Mesendoderm (in vitro differentiated cells): Measurements from ENCODE around the gene TPPP.

ENCODE experiments used
- DNase-seq: peaks from one replicate; pipeline ENCODE4 v3.0.0; 2013
- H2AK5ac ChIP-seq: 2 replicates; pipeline ENCODE4 v1.6.1; 2013; ENCODE audit warnings: low read length, inconsistent platforms
- H2BK120ac ChIP-seq: 2 replicates; pipeline ENCODE4 v1.6.1; 2013; ENCODE audit warnings: low read depth, mild to moderate bottlenecking, low read length, moderate library complexity, mixed read lengths
- H2BK15ac ChIP-seq: replicated peaks from 2 replicates; pipeline ENCODE4 v1.6.1; 2013; ENCODE audit warnings: low read depth, mild to moderate bottlenecking, moderate library complexity
- H2BK5ac ChIP-seq: 2 replicates; pipeline ENCODE4 v1.6.1; 2013; ENCODE audit warnings: low read length, inconsistent platforms
- H3K18ac ChIP-seq: 2 replicates; pipeline ENCODE4 v1.6.1; 2013; ENCODE audit warnings: mild to moderate bottlenecking, low read length, mixed read lengths
- H3K23ac ChIP-seq: one replicate; pipeline ENCODE4 v1.6.1; 2013; ENCODE audit warnings: low read length
- H3K27ac ChIP-seq: 2 replicates; pipeline ENCODE4 v1.5.1; 2013; ENCODE audit warnings: low read depth, mild to moderate bottlenecking, inconsistent platforms, low read length, moderate library complexity
- H3K27me3 ChIP-seq: 2 replicates; pipeline ENCODE4 v1.6.1; 2013; ENCODE audit warnings: low read length, control low read depth, mild to moderate bottlenecking, inconsistent platforms; ENCODE audit not compliant: insufficient read depth, poor library complexity
- H3K36me3 ChIP-seq: 2 replicates; pipeline ENCODE4 v1.6.1; 2013; ENCODE audit warnings: low read length, inconsistent platforms; ENCODE audit not compliant: control insufficient read depth, insufficient read depth
- H3K4ac ChIP-seq: one replicate; pipeline ENCODE4 v1.6.1; 2013; ENCODE audit warnings: low read depth, mild to moderate bottlenecking, low read length, moderate library complexity
- H3K4me1 ChIP-seq: 2 replicates; pipeline ENCODE4 v1.6.1; 2013; ENCODE audit warnings: low read depth, low read length, inconsistent platforms; ENCODE audit not compliant: control insufficient read depth
- H3K4me2 ChIP-seq: 2 replicates; pipeline ENCODE4 v1.6.1; 2013; ENCODE audit warnings: low read length
- H3K4me3 ChIP-seq: 2 replicates; pipeline ENCODE4 v1.5.1; 2013; ENCODE audit warnings: mild to moderate bottlenecking, low read length
- H3K56ac ChIP-seq: one replicate; pipeline ENCODE4 v1.6.1; 2013; ENCODE audit warnings: low read length
- H3K79me1 ChIP-seq: 2 replicates; pipeline ENCODE4 v1.6.1; 2013; ENCODE audit warnings: low read length, inconsistent platforms
- H3K79me2 ChIP-seq: 2 replicates; pipeline ENCODE4 v1.6.1; 2013; ENCODE audit warnings: mild to moderate bottlenecking, low read length; ENCODE audit not compliant: control insufficient read depth, insufficient read depth
- H3K9ac ChIP-seq: 2 replicates; pipeline ENCODE4 v1.6.1; 2013; ENCODE audit warnings: low read length, inconsistent platforms
- H4K5ac ChIP-seq: one replicate; pipeline ENCODE4 v1.6.1; 2013; ENCODE audit warnings: low read length
- H4K8ac ChIP-seq: one replicate; pipeline ENCODE4 v1.6.1; 2013; ENCODE audit warnings: low read depth, mild to moderate bottlenecking, control low read depth, low read length, moderate library complexity
- WGBS: extraction: QIAGEN DNeasy Blood & Tissue Kit; methylation state at CpG from one replicate; pipeline ENCODE4 v1.1.7; 2013; ENCODE audit warnings: low lambda C conversion rate, missing lambda C conversion rate; ENCODE audit not compliant: insufficient coverage; ENCODE audit errors: extremely low coverage; 5-methylcytosine and 5-hydroxymethylcytosine counted together

TPPP gene

DNA sequence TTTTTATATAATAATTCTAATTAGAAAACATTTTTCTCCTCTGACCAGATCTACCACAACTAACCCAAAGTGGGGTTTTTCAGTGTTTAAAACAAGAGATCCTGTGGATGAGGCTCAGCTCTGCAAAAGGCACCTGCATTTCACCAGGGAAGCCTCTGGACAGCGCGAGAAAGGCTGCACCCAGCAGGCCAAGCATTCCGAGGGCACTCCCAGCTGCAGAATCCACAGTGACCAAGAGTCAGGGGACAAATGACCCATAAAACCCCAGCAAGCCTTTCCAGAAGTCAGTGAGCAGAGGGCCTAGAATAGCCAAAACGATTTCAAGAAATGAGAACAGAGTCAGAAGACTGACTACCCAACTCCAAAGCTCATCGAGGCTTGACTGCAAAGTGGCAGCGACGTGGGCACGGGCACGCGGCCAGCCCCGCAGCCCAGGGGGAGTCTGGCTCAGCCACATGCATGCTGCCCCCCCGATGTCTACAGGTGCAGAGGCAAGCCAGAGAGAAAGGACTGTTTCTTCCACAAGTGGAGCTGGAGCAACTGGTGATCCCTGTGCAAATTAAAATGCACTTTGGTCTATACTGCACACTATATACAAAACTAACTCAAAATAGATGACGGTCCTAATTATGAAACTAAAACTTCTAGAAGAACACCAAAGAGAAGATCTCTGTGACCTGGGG lies 26.2 kb downstream of the TPPP start:
- Histone ChIP-seq H3K27me3 (no peaks in the 10 kb centered on the region), H3K18ac (no peak overlapping the region), H3K27ac (no peak overlapping the region), H3K4me2 (no peak overlapping the region), H3K4ac (no peak overlapping the region), H4K5ac (no peak overlapping the region), H3K4me3 (no peak overlapping the region), H2AK5ac (no peak overlapping the region), H3K4me1 (no peaks in the 10 kb centered on the region), H2BK5ac (no peak overlapping the region), H4K8ac (no peak overlapping the region), H2BK15ac (no peak overlapping the region), H3K79me2 (no peaks in the 10 kb centered on the region), H3K23ac (no peak overlapping the region), H3K9ac (no peak overlapping the region), H3K56ac (no peak overlapping the region), H3K36me3 (no peaks in the 10 kb centered on the region), H3K79me1 (no peaks in the 10 kb centered on the region), H2BK120ac (no peak overlapping the region)
- no peak for DNase-seq
- no CpG with 5 or more reads among the region's 13 CpGs for WGBS

- Histone ChIP-seq H3K79me2 (no peaks in the 10 kb centered on the region), H2BK120ac (no peak overlapping the region), H2BK15ac (no peak overlapping the region), H3K4me1 (no peaks in the 10 kb centered on the region), H3K36me3 (no peaks in the 10 kb centered on the region), H3K27ac (no peak overlapping the region), H3K18ac (no peak overlapping the region), H3K9ac (no peak overlapping the region), H2AK5ac (no peak overlapping the region), H3K79me1 (no peaks in the 10 kb centered on the region), H3K27me3 (no peaks in the 10 kb centered on the region), H3K56ac (no peak overlapping the region), H3K4me2 (no peak overlapping the region), H3K4me3 (no peak overlapping the region), H3K4ac (no peak overlapping the region), H4K8ac (no peak overlapping the region), H2BK5ac (no peak overlapping the region), H4K5ac (no peak overlapping the region), H3K23ac (no peak overlapping the region)
- DNase-seq: no peak
- WGBS: no CpG with 5 or more reads among the region's 40 CpGs
Observed at GRCh38 chr5:665956-666711, 27.0 kb downstream of the TPPP start.

- H3K56ac ChIP-seq: no peak overlapping the region
- H3K4me2 ChIP-seq: no peak overlapping the region
- H3K4ac ChIP-seq: no peak overlapping the region
- no peak overlapping the region for H3K4me3 ChIP-seq
- no peak overlapping the region for H3K23ac ChIP-seq
- H3K18ac ChIP-seq: no peak overlapping the region
- no peaks in the 10 kb centered on the region for H3K79me1 ChIP-seq
- no CpG with 5 or more reads among the region's 8 CpGs for WGBS
- no peaks in the 10 kb centered on the region for H3K4me1 ChIP-seq
- no peak overlapping the region for H2BK5ac ChIP-seq
- no peak overlapping the region for H2BK120ac ChIP-seq
- no peak overlapping the region for H3K9ac ChIP-seq
- no peak overlapping the region for H4K8ac ChIP-seq
- H3K27ac ChIP-seq: no peak overlapping the region
- no peaks in the 10 kb centered on the region for H3K36me3 ChIP-seq
- H3K27me3 ChIP-seq: no peaks in the 10 kb centered on the region
- no peak overlapping the region for H4K5ac ChIP-seq
- H2BK15ac ChIP-seq: no peak overlapping the region
- no peak for DNase-seq
- H2AK5ac ChIP-seq: no peak overlapping the region
- no peaks in the 10 kb centered on the region for H3K79me2 ChIP-seq
Observed at GRCh38 chr5:665541-665955, 27.6 kb downstream of the TPPP start.

- no peaks in the 10 kb centered on the region for H3K79me2 ChIP-seq
- H3K4me2 ChIP-seq: no peak overlapping the region
- no peak overlapping the region for H2BK15ac ChIP-seq
- H2AK5ac ChIP-seq: no peak overlapping the region
- H3K23ac ChIP-seq: no peak overlapping the region
- no peaks in the 10 kb centered on the region for H3K4me1 ChIP-seq
- no peaks in the 10 kb centered on the region for H3K36me3 ChIP-seq
- no peak overlapping the region for H2BK120ac ChIP-seq
- WGBS: no CpG with 5 or more reads among the region's 20 CpGs
- H3K79me1 ChIP-seq: no peaks in the 10 kb centered on the region
- no peak overlapping the region for H3K56ac ChIP-seq
- no peak overlapping the region for H3K27ac ChIP-seq
- no peaks in the 10 kb centered on the region for H3K27me3 ChIP-seq
- H3K4me3 ChIP-seq: no peak overlapping the region
- no peak overlapping the region for H2BK5ac ChIP-seq
- H4K5ac ChIP-seq: no peak overlapping the region
- H3K4ac ChIP-seq: no peak overlapping the region
- H4K8ac ChIP-seq: no peak overlapping the region
- H3K18ac ChIP-seq: no peak overlapping the region
- H3K9ac ChIP-seq: no peak overlapping the region
- DNase-seq: no peak
Observed at GRCh38 chr5:664994-665360, 28.2 kb downstream of the TPPP start.

DNA sequence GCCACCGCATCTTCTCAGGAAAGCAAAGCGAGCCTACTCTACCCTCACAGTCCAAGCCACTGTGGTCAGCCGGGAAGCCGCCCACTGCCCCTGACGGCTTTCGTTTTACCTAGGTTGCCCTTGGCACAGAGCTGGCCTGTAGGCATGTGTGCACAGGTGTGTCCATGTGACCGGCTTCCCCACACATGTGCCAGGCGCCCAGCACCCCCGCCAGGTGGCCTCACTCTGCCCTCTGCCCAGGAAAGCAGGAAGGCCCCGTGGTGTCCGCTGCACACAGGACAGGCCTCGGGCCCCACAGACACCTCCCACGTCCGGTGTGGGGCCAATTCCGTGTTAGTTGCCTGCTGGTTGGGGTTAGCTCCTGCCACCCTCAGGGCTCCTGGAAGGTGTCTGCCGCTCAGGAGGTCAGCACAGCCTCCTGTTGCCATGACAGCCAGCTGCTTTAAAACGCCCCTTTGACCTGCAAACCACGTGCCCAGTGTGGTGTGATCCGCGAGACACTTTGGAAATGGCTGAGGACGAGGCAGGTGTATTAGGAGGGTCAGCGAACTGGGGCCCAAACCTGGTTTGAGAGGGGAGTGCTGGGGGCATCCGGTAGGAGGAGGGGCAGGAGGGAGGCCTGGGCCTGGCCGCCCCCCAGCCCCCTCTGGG lies 28.7 kb downstream of the TPPP start:
- H3K4me2 ChIP-seq: no peak overlapping the region
- WGBS: no CpG with 5 or more reads among the region's 24 CpGs
- no peak overlapping the region for H4K8ac ChIP-seq
- H3K9ac ChIP-seq: no peak overlapping the region
- no peak overlapping the region for H2BK120ac ChIP-seq
- no peak overlapping the region for H4K5ac ChIP-seq
- H3K27me3 ChIP-seq: no peaks in the 10 kb centered on the region
- no peak overlapping the region for H3K27ac ChIP-seq
- H3K56ac ChIP-seq: no peak overlapping the region
- H3K79me2 ChIP-seq: no peaks in the 10 kb centered on the region
- no peak overlapping the region for H3K4me3 ChIP-seq
- no peak overlapping the region for H2BK5ac ChIP-seq
- no peak overlapping the region for H3K18ac ChIP-seq
- no peak overlapping the region for H2BK15ac ChIP-seq
- H3K36me3 ChIP-seq: peaks cover 4% of the 10 kb centered on the region
- DNase-seq: no peak
- H2AK5ac ChIP-seq: no peak overlapping the region
- no peaks in the 10 kb centered on the region for H3K79me1 ChIP-seq
- no peaks in the 10 kb centered on the region for H3K4me1 ChIP-seq
- no peak overlapping the region for H3K23ac ChIP-seq
- no peak overlapping the region for H3K4ac ChIP-seq
